ENCODE data around the gene PDE4D. TPM values are rescaled to one million over a fixed set of nuclear protein-coding genes. Genes with fewer than 3 reads are reported as not detected.

Gene PDE4D
- total RNA-seq, 1 experiment from 2014 or later: 3.3 TPM

- TF ChIP-seq, protein P1, sequence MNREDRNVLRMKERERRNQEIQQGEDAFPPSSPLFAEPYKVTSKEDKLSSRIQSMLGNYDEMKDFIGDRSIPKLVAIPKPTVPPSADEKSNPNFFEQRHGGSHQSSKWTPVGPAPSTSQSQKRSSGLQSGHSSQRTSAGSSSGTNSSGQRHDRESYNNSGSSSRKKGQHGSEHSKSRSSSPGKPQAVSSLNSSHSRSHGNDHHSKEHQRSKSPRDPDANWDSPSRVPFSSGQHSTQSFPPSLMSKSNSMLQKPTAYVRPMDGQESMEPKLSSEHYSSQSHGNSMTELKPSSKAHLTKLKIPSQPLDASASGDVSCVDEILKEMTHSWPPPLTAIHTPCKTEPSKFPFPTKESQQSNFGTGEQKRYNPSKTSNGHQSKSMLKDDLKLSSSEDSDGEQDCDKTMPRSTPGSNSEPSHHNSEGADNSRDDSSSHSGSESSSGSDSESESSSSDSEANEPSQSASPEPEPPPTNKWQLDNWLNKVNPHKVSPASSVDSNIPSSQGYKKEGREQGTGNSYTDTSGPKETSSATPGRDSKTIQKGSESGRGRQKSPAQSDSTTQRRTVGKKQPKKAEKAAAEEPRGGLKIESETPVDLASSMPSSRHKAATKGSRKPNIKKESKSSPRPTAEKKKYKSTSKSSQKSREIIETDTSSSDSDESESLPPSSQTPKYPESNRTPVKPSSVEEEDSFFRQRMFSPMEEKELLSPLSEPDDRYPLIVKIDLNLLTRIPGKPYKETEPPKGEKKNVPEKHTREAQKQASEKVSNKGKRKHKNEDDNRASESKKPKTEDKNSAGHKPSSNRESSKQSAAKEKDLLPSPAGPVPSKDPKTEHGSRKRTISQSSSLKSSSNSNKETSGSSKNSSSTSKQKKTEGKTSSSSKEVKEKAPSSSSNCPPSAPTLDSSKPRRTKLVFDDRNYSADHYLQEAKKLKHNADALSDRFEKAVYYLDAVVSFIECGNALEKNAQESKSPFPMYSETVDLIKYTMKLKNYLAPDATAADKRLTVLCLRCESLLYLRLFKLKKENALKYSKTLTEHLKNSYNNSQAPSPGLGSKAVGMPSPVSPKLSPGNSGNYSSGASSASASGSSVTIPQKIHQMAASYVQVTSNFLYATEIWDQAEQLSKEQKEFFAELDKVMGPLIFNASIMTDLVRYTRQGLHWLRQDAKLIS (CRISPR knock-in tag; IDR thresholded peaks at IDR 0.05; ENCODE audit: borderline replicate concordance): no peak
- TF ChIP-seq, protein P2, sequence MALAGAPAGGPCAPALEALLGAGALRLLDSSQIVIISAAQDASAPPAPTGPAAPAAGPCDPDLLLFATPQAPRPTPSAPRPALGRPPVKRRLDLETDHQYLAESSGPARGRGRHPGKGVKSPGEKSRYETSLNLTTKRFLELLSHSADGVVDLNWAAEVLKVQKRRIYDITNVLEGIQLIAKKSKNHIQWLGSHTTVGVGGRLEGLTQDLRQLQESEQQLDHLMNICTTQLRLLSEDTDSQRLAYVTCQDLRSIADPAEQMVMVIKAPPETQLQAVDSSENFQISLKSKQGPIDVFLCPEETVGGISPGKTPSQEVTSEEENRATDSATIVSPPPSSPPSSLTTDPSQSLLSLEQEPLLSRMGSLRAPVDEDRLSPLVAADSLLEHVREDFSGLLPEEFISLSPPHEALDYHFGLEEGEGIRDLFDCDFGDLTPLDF (CRISPR knock-in tag; IDR thresholded peaks at IDR 0.05): no peak
Observed at GRCh38 chr5:59245198-59245597, 648.3 kb downstream of the PDE4D start (continued).

DNA sequence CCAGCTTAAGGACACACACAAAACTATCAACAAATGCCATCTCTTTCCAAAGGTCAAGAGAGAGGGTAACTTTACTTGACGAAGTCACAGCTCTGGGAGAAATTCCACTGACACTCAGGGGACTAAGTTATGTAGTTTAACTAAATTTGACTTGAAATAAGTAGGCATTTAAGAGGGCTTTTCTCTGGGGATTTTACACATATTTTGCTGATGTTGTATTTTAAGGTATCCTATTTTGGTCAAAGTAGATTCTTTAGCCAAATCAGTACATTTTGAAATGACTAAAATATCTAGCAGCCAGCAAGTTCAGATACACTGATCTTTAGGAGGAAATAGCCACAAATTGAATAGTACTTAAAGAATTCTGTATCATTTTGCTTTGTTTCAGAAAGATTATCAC is 652.0 kb downstream of the PDE4D start:
- no peak for ATAC-seq
- Mint-ChIP-seq H3K4me3 (no peak overlapping the region), H3K36me3 (no peaks in the 10 kb centered on the region), H3K27me3 (ENCODE audit: low read depth) (no peaks in the 10 kb centered on the region), H3K27ac (no peak overlapping the region), H3K4me1 (peaks cover 6% of the 10 kb centered on the region), H3K9me3 (no peaks in the 10 kb centered on the region)
- ChIA-PET POLR2A (no interaction called here), CTCF (no interaction called here)
- DNase-seq (ENCODE audit: low spot score): no peak
- TF ChIP-seq ZBTB43 (CRISPR knock-in tag; IDR thresholded peaks at IDR 0.05): no peak
- TF ChIP-seq, protein P3, sequence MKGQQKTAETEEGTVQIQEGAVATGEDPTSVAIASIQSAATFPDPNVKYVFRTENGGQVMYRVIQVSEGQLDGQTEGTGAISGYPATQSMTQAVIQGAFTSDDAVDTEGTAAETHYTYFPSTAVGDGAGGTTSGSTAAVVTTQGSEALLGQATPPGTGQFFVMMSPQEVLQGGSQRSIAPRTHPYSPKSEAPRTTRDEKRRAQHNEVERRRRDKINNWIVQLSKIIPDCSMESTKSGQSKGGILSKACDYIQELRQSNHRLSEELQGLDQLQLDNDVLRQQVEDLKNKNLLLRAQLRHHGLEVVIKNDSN (CRISPR knock-in tag; IDR thresholded peaks at IDR 0.05): no peak
- no peak for TF ChIP-seq ZNF121 (CRISPR knock-in tag; IDR thresholded peaks at IDR 0.05)
- TF ChIP-seq ZSCAN18 (CRISPR knock-in tag; IDR thresholded peaks at IDR 0.05): no peak
- no peak for TF ChIP-seq GRHL2 (CRISPR knock-in tag; IDR thresholded peaks at IDR 0.05; ENCODE audit: insufficient replicate concordance, severe bottlenecking)
- TF ChIP-seq, protein P4, sequence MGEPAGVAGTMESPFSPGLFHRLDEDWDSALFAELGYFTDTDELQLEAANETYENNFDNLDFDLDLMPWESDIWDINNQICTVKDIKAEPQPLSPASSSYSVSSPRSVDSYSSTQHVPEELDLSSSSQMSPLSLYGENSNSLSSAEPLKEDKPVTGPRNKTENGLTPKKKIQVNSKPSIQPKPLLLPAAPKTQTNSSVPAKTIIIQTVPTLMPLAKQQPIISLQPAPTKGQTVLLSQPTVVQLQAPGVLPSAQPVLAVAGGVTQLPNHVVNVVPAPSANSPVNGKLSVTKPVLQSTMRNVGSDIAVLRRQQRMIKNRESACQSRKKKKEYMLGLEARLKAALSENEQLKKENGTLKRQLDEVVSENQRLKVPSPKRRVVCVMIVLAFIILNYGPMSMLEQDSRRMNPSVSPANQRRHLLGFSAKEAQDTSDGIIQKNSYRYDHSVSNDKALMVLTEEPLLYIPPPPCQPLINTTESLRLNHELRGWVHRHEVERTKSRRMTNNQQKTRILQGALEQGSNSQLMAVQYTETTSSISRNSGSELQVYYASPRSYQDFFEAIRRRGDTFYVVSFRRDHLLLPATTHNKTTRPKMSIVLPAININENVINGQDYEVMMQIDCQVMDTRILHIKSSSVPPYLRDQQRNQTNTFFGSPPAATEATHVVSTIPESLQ (CRISPR knock-in tag; IDR thresholded peaks at IDR 0.05): no peak
- no peak for TF ChIP-seq ZNF416 (CRISPR knock-in tag; IDR thresholded peaks at IDR 0.05)
- TF ChIP-seq AR (CRISPR knock-in tag; IDR thresholded peaks at IDR 0.05): no peak
- TF ChIP-seq, protein P5, sequence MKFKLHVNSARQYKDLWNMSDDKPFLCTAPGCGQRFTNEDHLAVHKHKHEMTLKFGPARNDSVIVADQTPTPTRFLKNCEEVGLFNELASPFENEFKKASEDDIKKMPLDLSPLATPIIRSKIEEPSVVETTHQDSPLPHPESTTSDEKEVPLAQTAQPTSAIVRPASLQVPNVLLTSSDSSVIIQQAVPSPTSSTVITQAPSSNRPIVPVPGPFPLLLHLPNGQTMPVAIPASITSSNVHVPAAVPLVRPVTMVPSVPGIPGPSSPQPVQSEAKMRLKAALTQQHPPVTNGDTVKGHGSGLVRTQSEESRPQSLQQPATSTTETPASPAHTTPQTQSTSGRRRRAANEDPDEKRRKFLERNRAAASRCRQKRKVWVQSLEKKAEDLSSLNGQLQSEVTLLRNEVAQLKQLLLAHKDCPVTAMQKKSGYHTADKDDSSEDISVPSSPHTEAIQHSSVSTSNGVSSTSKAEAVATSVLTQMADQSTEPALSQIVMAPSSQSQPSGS (CRISPR knock-in tag; IDR thresholded peaks at IDR 0.05; ENCODE audit: borderline replicate concordance, low read depth): no peak
- no peak for TF ChIP-seq MYBL2 (CRISPR knock-in tag; IDR thresholded peaks at IDR 0.05)
- TF ChIP-seq ZNF232 (CRISPR knock-in tag; IDR thresholded peaks at IDR 0.05): no peak
- TF ChIP-seq USF2 (CRISPR knock-in tag; IDR thresholded peaks at IDR 0.05): no peak
- TF ChIP-seq NR3C1 (CRISPR knock-in tag; conservative IDR thresholded peaks at IDR 0.05; ENCODE audit: low read depth): no peak
